Heart left ventricle (tissue), 16 donors: Measurements from ENCODE around the gene PIM3. TPM values are rescaled to one million over a fixed set of nuclear protein-coding genes. Genes with fewer than 3 reads are reported as not detected.
A peak's percentile ranks its signal among the peaks of the same experiment; 100 is the strongest.

Experiments used
- ATAC-seq, 4 donors: fragments of 200-7000 bp; cut with Tn5 transposase; one replicate each; pipeline ENCODE4 v1.9.1; 2020 to 2022; ENCODE audit warnings: moderate library complexity in 4 of 4, mild to moderate bottlenecking in 3 of 4, moderate number of reproducible peaks in 1 of 4
- DNase-seq, 5 donors: peaks; one replicate each; pipeline ENCODE4 v3.0.0-alpha.2; 2020
- H3K27ac ChIP-seq, 12 donors: fragments of 200-600 bp; sonication (generic) in 4 of 12; one replicate each; pipeline versions ENCODE4 v1.5.0 to v1.8.0; 2016 to 2022; ENCODE audit warnings: mild to moderate bottlenecking in 2 of 12
- H3K27me3 ChIP-seq, 9 donors: fragments of 200-600 bp; sonication (generic) in 2 of 9; one replicate each; pipeline versions ENCODE4 v1.5.1 to v1.8.0; 2016 to 2022; ENCODE audit warnings: mild to moderate bottlenecking in 3 of 9
- H3K36me3 ChIP-seq, 9 donors: fragments of 200-600 bp; sonication (generic) in 2 of 9; one replicate each; pipeline versions ENCODE4 v1.5.0 to v1.8.0; 2018 to 2022; ENCODE audit warnings: mild to moderate bottlenecking in 2 of 9
- H3K4me1 ChIP-seq, 12 donors: fragments of 200-600 bp; sonication (generic) in 4 of 12; one replicate each; pipeline versions ENCODE4 v1.5.0 to v1.8.0; 2016 to 2022; ENCODE audit warnings: mild to moderate bottlenecking in 3 of 12
- H3K4me3 ChIP-seq, 12 donors: fragments of 200-600 bp; sonication (generic) in 4 of 12; one replicate each; pipeline versions ENCODE4 v1.5.0 to v1.8.0; 2017 to 2022; ENCODE audit warnings: mild to moderate bottlenecking in 9 of 12, moderate library complexity in 4 of 12
- H3K9me3 ChIP-seq, 12 donors: fragments of 200-600 bp; sonication (generic) in 4 of 12; one replicate each; pipeline versions ENCODE4 v1.5.0 to v1.8.0; 2016 to 2022; ENCODE audit warnings: mild to moderate bottlenecking in 1 of 12
- CTCF ChIP-seq, 12 donors: fragments of 200-600 bp; sonication (generic) in 4 of 12; IDR thresholded peaks; one replicate each; pipeline versions ENCODE4 v1.5.0 to v1.8.0; 2018 to 2022; ENCODE audit warnings: antibody characterized with exemption in 12 of 12, mild to moderate bottlenecking in 5 of 12
- POLR2A ChIP-seq, 2 donors: fragments of 450-650 bp; IDR thresholded peaks; one replicate each; pipeline ENCODE4 v1.6.1; 2017; ENCODE audit warnings: antibody characterized with exemption in 2 of 2, mild to moderate bottlenecking in 2 of 2, moderate library complexity in 2 of 2
- WGBS, 4 donors: extraction: QIAGEN DNeasy Blood & Tissue Kit in 2 of 4; methylation state at CpG; one replicate each; pipeline versions ENCODE4 v1.1.5 to v1.1.7; 2013 to 2018; 5-methylcytosine and 5-hydroxymethylcytosine counted together
- intact Hi-C, 10 donors: fragments of 100-400 bp; cut with DNase I; formaldehyde crosslinking; loops; one replicate each; pipeline versions ENCODE4 v1.11.1 to v1.14.2; 2022
- polyA plus RNA-seq, 2 donors: library from polyadenylated mRNA; stranded (reverse); fragments of 200-250 nt; gene quantifications; one replicate each; pipeline ENCODE4 v1.2.3, GENCODE V29; 2013
- total RNA-seq, 9 donors: library from RNA; depleted of rRNA in 2 of 9; stranded (reverse); fragments of >200 nt in 2 of 9; fragmentation: NEBNext Ultra II Directional in 3 of 9; extraction: Animal tissue kit (Norgen Biotek cat#: 25700) in 3 of 9; gene quantifications; one replicate each; pipeline versions ENCODE4 v1.1.0 to v1.2.4, GENCODE V29; 2016 to 2023
- donor health status: ischemic (EF 13 %, LVEDD 7.1; RV severe dilation, severe dysfunction).
- donor health status: healthy with polysubstance abuse.
- donor health status: DM: no; HTN: yes; CAD: no.
- donor health status: DM: no; HTN: no; CAD: no.
- donor health status: ischemic (EF 25% LVEDD 6.9; RV normal size, moderate dysfunction).
- donor health status: ischemic (EF 25% LVEDD 5.7; RV mildly dilated, moderate dysfunction).
- donor health status: healthy.
- donor health status: DM: yes; HTN: yes; CAD: no.
- donor health status: ischemic (EF 35%, LVEDD 5.7; RV mildly dilated, moderate dysfunction).
- donor health status: nonischemic (EF 11% LVEDD 7.7; RV severe dilation, severe dysfunction).
- donor health status: DM: yes; HTN: yes; CAD: no.
- donor health status: PGD.
- donor health status: ischemic (EF 29% LVEDD 5.4; RV normal size, mild dysfunction).
- donor health status: nonischemic (EF 23%, LVEDD 6.1; RV moderate dilation, normal function).

Gene PIM3
- total and polyA plus RNA-seq, 11 donors: 37.7 to 118 (median 50.2) TPM

DNA sequence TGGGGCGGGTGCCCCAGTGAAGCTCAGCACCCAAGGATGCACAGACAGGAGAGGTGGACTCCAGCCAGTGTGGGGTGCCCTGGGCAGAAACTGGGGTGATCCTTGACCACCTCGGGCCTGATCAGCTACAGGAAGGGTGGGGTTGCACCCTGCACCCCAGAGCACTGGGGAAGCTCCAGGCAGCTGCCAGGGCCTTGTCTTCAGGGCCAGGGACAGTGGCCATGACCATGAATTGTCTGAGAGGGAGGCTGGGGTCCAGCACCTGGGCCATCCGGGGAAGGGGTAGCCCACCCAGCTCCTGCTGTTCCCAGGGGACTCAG is 34.4 kb downstream of the PIM3 start:
- DNase-seq (no peak), ATAC-seq (no peak)
- Histone ChIP-seq H3K9me3 (peaks cover 0 to 20% (median 8%) of the 10 kb centered on the region in 12 donors), H3K27me3 (peaks cover 0 to 8% (median 3%) of the 10 kb centered on the region in 9 donors), H3K4me3 (no peak overlapping the region), H3K36me3 (no peaks in the 10 kb centered on the region), H3K4me1 (peaks cover 0 to 15% (median 2%) of the 10 kb centered on the region in 12 donors), H3K27ac (no peak overlapping the region)
- no peak for TF ChIP-seq POLR2A (IDR thresholded peaks at IDR 0.05)
- no peak for TF ChIP-seq CTCF (IDR thresholded peaks at IDR 0.05)
- 72 to 82% (median 80%) methylated on average over 2 to 3 of the region's 3 CpGs; no CpG with 5 or more reads in 1 of the 4 donors for WGBS, 4 donors
- intact Hi-C loops: loop anchor here in 1 of 10 donors (10.0 kb wide), 1 partner anchor 60 kb away; no protein-coding TSS in a partner anchor

DNA sequence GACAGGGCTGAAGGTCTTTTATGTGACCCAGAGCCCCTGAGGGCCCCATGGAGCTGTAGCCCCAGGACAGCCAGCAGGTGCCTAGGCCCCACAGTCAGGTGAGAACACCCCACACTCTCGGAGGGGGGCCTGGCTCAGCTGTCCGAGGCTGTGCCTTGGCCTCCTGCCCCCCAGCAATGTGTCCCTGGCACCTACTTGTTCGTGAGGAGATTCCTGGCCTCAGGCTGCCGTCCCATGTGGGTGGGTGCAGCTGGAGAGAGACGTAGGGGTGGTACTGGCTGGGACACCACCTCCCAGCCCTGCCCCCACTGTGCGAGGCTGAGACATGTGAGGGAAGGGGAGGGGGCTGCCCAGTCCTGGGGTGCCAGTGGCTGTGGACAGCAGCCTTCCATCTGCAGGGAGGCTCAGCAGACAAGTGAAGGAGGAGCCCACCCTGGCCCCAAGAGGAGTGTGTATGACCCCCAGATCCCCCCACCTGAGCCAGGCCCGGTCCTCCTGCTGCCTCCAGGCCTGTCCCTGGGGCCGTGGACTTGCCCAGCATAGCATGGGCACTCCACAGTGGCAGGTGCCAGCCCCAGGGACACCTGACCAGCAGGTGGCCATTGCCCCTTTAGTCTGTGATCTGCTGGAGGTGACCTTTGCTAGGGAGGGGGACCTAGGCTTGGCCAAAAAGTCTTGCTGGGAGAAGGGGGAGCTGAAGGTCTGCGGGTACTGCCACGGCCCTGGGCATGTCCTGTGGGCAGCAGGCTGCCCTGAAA is 35.0 kb downstream of the PIM3 start:
- 88 to 93% (median 91%) methylated on average over 5 to 10 of the region's 10 CpGs for WGBS, 4 donors
- intact Hi-C loops: loop anchor here in 1 of 10 donors (10.0 kb wide), 1 partner anchor 61 kb away; no protein-coding TSS in a partner anchor
- DNase-seq (peak in 1 of 5 donors; percentile 51), ATAC-seq (no peak)
- Histone ChIP-seq H3K27me3 (peaks cover 0 to 11% (median 7%) of the 10 kb centered on the region in 9 donors), H3K4me3 (no peak overlapping the region), H3K36me3 (no peaks in the 10 kb centered on the region), H3K9me3 (peaks cover 0 to 17% (median 8%) of the 10 kb centered on the region in 12 donors), H3K4me1 (peaks cover 0 to 18% (median 2%) of the 10 kb centered on the region in 12 donors), H3K27ac (no peak overlapping the region)
- TF ChIP-seq CTCF (IDR thresholded peaks at IDR 0.05) (no peak), POLR2A (IDR thresholded peaks at IDR 0.05) (no peak)

DNA sequence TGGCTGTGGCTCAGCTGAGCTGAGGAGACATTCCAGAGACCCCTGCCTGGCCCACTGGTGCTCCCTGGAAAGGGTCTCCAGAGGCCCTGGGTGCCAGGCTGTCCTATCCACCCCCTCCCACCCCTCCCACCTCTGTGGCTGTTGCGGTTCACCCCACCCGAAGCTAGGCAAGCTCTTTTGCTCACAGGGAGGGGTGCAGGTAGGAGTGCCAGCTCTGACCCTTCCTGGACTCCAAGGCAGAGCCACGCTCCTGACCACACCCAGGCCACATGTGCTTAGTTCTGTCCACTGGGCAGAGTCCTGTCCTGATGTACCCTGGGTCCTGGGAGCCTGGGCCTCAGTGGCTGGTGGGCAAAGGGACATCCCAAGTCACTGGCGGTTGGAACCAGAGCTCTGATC is 35.5 kb downstream of the PIM3 start:
- WGBS, 4 donors: 69 to 85% (median 78%) methylated on average over 2 to 4 of the region's 4 CpGs
- no peak for ATAC-seq
- H3K27ac ChIP-seq: no peak overlapping the region

More for the DNA sequence above, 35.5 kb downstream of the PIM3 start:
- no peak overlapping the region for H3K4me3 ChIP-seq
- peaks cover 0 to 11% (median 7%) of the 10 kb centered on the region in 9 donors for H3K27me3 ChIP-seq
- no peak for TF ChIP-seq POLR2A (IDR thresholded peaks at IDR 0.05)
- no peak for TF ChIP-seq CTCF (IDR thresholded peaks at IDR 0.05)
- H3K9me3 ChIP-seq: peaks cover 0 to 11% (median 3%) of the 10 kb centered on the region in 12 donors
- peaks cover 0 to 18% (median 2%) of the 10 kb centered on the region in 12 donors for H3K4me1 ChIP-seq
- DNase-seq: peak in 1 of 5 donors; percentile 50
- intact Hi-C loops: loop anchor here in 1 of 10 donors (10.0 kb wide), 1 partner anchor 61 kb away; no protein-coding TSS in a partner anchor
- no peaks in the 10 kb centered on the region for H3K36me3 ChIP-seq
